Measurements from ENCODE around the gene GCK.

DNA sequence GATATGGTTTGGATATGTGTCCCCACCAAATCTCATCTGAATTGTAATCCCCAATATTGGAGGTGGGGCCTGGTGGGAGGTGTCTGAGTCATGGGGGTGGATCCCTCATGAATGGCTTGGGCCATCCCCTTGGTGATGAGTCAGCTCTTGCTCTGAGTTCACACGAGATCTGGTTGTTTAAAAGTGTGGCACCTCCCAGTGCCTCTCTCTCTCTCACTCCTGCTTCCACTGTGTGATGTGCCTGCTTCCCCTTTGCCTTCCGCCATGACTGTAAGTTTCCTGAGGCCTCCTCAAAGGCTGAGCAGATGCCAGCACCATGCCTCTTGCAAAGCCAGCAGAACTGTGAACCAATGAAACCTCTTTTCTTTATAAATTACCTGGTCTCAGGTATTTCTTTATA is 4.8 kb upstream of the GCK start:
- TF ChIP-seq, protein P1, sequence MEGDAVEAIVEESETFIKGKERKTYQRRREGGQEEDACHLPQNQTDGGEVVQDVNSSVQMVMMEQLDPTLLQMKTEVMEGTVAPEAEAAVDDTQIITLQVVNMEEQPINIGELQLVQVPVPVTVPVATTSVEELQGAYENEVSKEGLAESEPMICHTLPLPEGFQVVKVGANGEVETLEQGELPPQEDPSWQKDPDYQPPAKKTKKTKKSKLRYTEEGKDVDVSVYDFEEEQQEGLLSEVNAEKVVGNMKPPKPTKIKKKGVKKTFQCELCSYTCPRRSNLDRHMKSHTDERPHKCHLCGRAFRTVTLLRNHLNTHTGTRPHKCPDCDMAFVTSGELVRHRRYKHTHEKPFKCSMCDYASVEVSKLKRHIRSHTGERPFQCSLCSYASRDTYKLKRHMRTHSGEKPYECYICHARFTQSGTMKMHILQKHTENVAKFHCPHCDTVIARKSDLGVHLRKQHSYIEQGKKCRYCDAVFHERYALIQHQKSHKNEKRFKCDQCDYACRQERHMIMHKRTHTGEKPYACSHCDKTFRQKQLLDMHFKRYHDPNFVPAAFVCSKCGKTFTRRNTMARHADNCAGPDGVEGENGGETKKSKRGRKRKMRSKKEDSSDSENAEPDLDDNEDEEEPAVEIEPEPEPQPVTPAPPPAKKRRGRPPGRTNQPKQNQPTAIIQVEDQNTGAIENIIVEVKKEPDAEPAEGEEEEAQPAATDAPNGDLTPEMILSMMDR (IDR thresholded peaks at IDR 0.05): no peak
- TF ChIP-seq EP300 (IDR thresholded peaks at IDR 0.05) (no peak), POLR2A (IDR thresholded peaks at IDR 0.05) (no peak), POLR2AphosphoS5 (IDR thresholded peaks at IDR 0.05) (no peak)

All from sigmoid colon (tissue), 4 donors.